ENCODE data around the gene PUSL1.

GRCh38 chr1:1290238-1290731, 18.1 kb upstream of the PUSL1 start:
- TF ChIP-seq CTCF (IDR thresholded peaks at IDR 0.05) (peak; percentile 64), EZH2 (IDR thresholded peaks at IDR 0.05; ENCODE audit: borderline replicate concordance, insufficient read depth, low read depth, low read length, poor library complexity, severe bottlenecking) (no peak)

Measured in B cell (primary cell).